GM19193 (cell line): Measurements from ENCODE around the gene AK5.

Experiments used
- POLR2A ChIP-seq: IDR thresholded peaks from 4 replicates; pipeline ENCODE4 v1.6.1; 2011; ENCODE audit not compliant: insufficient read depth, insufficient read length; ENCODE audit errors: extremely low read depth

AK5 gene

DNA sequence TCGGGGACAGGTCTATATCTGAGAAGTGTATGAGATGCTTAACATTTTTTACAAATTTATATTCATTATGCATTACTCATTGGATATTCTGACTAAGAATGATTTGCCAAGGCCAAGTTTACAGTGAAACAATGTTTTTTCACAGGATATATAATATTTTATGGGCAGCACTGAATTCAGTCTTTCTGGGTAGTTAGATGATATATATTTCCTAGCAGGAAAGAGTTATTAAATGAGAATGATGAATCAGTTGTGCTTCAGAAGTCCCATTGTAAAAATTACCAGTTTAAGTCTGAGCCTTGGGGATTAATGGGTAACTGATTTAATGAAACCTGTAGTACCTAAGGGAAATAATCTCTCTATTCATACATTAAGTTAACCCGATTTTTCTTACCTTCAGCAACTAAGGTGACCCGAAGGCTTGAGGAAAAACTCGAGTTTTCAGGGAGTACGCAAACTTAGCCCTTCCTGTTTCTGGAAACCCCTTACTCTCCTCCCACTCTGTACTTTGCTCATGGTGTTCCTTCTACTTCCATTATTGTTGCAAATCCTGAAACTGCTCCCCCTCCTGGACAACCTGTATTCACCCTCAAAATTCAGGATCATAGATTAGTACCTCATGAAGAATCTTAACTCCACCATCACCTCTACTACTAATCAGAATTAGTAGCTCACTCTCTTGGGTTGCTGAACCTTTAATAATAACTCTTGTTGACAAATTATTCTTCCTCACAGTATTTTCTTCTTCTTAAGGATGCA lies 135.1 kb downstream of the AK5 start:
- TF ChIP-seq POLR2A: no peak

DNA sequence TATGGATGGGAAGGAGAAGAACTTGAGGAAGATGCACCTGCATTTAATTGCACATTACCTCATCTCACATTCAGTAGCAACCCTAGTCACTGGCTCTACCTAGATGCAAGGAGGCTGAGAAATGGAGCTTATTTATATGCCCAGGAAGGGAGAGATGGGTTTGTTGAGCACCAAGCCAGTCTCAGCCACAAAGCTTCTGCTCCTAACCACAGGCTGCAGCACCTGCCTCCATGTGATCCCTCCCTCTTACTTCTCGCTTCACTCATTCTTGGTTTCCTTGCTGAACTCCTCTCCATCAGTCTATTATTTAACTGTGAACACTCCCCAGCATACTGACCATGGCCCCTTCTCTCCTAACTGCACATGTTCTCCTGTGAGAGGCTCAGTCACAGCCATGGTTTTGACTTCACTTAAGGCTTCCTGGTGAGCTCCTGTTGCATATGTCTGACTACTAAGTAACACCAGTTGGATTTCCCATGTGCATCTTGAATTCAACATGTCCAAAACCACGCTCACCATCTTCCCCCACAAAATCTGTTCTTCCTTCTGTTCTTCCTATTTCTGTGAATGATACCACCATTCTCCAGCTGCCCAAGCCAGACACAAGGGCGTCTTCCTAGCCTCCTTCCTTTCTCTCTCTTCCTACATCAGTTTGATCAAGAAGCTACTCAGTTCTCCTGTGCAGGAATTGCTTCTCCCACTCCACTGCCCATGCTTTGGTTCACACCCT lies 139.8 kb downstream of the AK5 start:
- no peak for TF ChIP-seq POLR2A

GRCh38 chr1:77424236-77424635 lies 142.4 kb downstream of the AK5 start:
- no peak for TF ChIP-seq POLR2A

DNA sequence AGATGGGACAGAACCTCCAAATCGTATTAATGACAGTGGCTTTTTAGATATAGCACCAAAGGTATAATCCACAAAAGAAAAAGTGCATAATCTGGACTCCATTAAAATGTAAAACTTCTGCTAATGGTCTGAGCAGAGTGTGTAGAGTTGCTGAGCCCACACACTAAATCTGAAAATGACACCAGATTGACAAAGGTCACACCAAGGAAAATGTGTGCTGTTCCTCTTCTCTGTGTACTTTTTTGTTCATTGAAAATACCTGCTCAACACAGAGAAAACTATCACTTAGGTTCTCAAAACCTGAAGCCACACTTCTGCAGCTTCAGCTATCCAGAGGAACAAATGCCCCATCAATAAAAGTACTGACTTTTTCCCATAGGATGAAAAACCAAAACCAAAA lies 146.2 kb downstream of the AK5 start:
- no peak for TF ChIP-seq POLR2A

DNA sequence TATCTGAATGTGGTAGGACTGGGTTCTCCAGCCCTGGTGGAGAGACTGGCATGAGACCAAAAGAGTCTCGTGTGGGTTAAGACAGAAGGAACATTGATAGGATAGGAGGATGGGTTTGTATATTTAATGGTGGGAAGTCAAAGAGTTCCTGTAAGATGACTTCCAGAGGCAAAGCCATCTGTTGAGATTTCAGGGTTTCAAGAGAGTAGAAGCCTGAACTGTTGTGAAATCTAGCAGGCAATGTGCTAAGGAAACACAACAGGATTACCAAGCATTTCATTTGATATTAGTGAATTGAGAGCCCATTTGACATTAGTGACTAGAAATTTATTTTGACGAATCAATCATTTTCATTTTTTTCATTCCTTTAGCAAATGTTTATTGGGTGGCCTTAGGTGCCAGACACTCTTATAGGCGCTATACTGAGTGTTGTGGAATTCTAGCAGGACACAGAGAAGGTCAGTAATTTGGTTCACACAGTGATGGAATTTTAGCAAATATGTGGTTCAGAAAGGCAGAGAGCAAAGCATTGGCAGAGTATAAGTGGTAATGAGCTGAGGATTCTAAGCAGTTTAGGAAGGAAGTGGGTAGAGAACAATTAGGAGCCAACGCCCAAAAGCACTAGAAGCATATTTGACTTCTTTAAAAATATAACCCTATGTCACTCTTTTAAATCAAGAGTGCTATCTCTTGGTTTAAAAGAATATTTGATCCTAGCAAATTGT lies 149.3 kb downstream of the AK5 start:
- TF ChIP-seq POLR2A: no peak

DNA sequence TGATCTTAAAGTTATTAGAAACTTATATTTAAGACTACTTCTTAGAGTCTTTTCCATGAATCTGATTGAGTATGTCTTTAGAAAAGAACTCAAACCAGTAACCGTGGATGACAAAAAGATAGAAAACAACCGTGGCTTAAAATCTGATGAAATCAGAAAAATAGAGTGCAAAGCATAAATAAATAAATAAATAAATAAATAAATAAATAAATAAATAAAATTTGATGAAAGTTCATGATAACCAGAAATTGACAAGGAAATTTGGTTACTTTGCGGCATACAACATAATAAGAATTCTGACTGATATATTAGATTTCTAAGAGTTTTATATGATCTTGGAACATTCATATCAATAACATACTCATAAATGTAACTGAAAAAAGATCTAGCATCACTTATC lies 152.1 kb downstream of the AK5 start:
- no peak for TF ChIP-seq POLR2A

DNA sequence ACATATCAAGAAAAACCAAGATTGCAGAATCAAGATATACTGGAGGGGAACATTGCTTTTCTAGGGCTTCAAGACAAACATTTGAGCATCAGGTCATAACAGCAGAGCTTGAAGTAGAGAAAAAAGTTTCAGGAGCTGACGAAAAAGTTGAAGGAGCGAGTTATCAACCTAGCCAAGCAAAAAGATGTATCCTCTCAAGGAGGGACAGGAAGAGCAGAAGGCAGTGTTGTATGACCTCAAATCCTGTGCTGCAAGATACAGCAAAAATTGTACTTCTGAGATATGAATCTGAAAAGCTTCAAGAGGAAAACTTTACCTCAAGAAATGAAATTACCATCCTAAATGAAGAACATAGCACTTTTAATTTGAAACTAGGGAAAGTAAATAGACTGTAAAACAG lies 153.1 kb downstream of the AK5 start:
- no peak for TF ChIP-seq POLR2A

GRCh38 chr1:77438236-77438913 lies 156.6 kb downstream of the AK5 start:
- no peak for TF ChIP-seq POLR2A

DNA sequence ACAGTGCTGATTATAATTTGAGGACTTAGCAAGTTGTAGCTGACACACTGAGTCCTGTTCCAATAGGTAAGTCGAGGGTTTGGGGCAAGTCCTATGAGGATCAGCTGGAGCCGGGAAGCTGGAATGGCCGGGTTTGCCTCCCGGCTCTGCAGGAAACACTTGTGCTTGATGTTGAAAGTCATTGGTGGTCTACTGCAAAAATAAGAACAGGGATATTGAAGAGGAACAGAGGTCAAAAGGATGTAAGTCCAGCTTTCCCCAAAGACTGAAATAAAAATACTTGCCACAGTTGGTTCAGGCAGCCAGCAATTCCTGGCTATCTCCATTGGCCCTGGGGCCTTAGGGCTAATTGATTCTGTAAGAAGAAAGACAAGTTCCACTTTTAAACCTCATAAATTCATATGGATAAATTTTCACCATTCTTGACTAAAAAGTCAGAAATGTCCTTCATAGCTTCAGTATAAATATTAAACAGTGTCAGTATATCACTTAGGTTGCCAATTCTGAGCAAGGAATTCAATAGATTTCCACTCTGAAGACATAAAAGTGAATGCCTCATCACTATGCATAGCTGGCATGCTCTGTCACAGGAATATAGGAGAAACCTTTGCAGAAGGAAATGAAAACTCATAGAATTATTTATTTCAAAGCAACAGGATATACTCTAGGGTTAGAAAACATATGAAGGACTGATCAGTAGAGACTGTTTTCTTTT lies 165.2 kb downstream of the AK5 start:
- no peak for TF ChIP-seq POLR2A

- TF ChIP-seq POLR2A: no peak
Observed at GRCh38 chr1:77447669-77448068, 165.8 kb downstream of the AK5 start.

DNA sequence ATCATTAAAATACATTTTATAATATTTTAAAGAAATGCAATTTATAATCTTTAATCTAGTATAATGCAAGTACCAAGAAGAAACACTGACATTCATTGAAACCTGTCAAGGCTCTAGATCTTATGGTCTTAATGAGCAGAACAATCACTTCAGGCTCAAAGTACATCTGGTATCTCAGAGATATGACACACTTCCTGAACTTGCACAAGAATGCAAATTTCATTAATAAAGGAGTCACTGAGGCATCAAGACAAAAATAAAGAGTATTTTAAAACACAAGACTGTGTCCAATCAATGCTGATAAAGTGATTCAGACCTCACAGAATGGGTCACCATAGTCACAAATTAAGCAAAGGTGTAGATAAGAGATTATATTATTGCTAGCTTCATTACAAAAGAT lies 178.1 kb downstream of the AK5 start:
- TF ChIP-seq POLR2A: no peak

GRCh38 chr1:77461691-77462090 lies 179.9 kb downstream of the AK5 start:
- TF ChIP-seq POLR2A: no peak

DNA sequence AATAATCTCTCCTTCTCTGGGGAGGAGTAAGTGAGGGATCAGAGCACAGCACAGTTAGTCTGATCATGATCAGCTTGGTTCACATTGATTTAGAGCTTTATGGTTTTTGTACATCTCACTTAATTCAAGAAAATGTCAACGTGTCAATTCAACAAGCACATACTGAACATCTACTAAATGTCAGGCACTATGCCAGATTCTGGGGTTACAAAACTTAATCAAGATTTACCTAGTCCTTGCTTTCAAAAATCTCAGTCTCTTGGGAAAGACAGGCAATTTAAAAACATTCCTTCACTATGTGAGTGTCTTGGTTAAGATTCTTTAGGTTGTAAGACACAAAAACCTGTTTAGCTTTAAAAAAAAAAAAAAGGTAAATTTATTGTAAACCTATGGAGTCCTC lies 181.4 kb downstream of the AK5 start:
- TF ChIP-seq POLR2A: no peak

GRCh38 chr1:77465139-77465538 lies 183.3 kb downstream of the AK5 start:
- TF ChIP-seq POLR2A: no peak
